Stimulated activated CD8-positive, alpha-beta memory T cell treated with anti-CD3 and anti-CD28 coated beads, Interleukin-12 subunit alpha, Interleukin-12 subunit beta, amount 100 ng/mL, for 24 hours (primary cell): Measurements from ENCODE around the gene MYO7B.

Source experiments
- DNase-seq: peaks from one replicate; pipeline ENCODE4 v3.0.0-alpha.2; 2020; ENCODE audit errors: extremely low read depth

The MYO7B gene

GRCh38 chr2:127661072-127661649 is 125.7 kb downstream of the MYO7B start:
- DNase-seq: no peak

- no peak for DNase-seq
Observed at GRCh38 chr2:127661949-127662510, 126.5 kb downstream of the MYO7B start.

GRCh38 chr2:127662937-127663565 is 127.6 kb downstream of the MYO7B start:
- no peak for DNase-seq

GRCh38 chr2:127663566-127664064 is 128.1 kb downstream of the MYO7B start:
- DNase-seq: no peak

- no peak for DNase-seq
Observed at GRCh38 chr2:127664065-127664894, 128.8 kb downstream of the MYO7B start.

- no peak for DNase-seq
Observed at GRCh38 chr2:127664895-127665225, 129.4 kb downstream of the MYO7B start.

- DNase-seq: no peak
Observed at GRCh38 chr2:127665267-127665893, 129.9 kb downstream of the MYO7B start.

- DNase-seq: no peak
Observed at GRCh38 chr2:127669056-127669455, 133.6 kb downstream of the MYO7B start.

- no peak for DNase-seq
Observed at GRCh38 chr2:127670055-127670956, 134.8 kb downstream of the MYO7B start.

- no peak for DNase-seq
Observed at GRCh38 chr2:127670957-127671290, 135.4 kb downstream of the MYO7B start.

- DNase-seq: no peak
Observed at GRCh38 chr2:127671557-127672302, 136.2 kb downstream of the MYO7B start.

GRCh38 chr2:127672341-127673224 is 137.1 kb downstream of the MYO7B start:
- DNase-seq: no peak

- DNase-seq: no peak
Observed at GRCh38 chr2:127673291-127674069, 138.0 kb downstream of the MYO7B start.

- no peak for DNase-seq
Observed at GRCh38 chr2:127674241-127675209, 139.0 kb downstream of the MYO7B start.

GRCh38 chr2:127675331-127676261 is 140.1 kb downstream of the MYO7B start, which contains the start of gene LIMS2:
Gene LIMS2 (minus strand): TSS chr2:127675530. CDS start chr2:127675024, 506 bp downstream.
- no peak for DNase-seq

- DNase-seq: no peak
Observed at GRCh38 chr2:127676906-127677305, 141.4 kb downstream of the MYO7B start.
